NB4 (cell line): ENCODE results near the gene FTO.

ENCODE experiments used
- MYC ChIP-seq: IDR thresholded peaks from 2 replicates; pipeline ENCODE4 v1.6.1; 2011; ENCODE audit warnings: low read depth, low read length
- POLR2A ChIP-seq: IDR thresholded peaks from 2 replicates; pipeline ENCODE4 v1.6.1; 2011; ENCODE audit warnings: mild to moderate bottlenecking; ENCODE audit not compliant: insufficient read length; ENCODE audit errors: extremely low read depth
- TF ChIP-seq, protein P1 (sequence below): IDR thresholded peaks from one replicate; pipeline ENCODE4 v1.5.1; 2012; ENCODE audit warnings: low read depth, low read length

DNA sequence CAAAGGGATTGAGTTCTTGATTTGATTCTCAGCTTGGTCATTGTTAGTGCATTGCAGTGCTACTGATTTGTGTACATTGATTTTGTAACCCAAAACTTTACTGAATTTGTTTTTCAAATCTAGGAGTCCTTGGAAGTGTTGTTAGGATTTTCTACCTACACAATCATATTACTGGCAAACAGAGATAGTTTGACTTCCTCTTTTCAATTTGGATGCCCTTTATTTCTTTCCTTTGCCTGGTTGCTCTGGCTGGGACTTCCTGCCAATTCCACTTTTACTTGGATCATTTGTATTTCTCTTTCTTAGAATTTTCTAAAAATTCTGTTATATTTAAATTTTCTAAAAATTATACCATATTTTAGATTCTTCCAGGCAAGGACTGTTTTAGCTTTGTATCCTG is 151.1 kb downstream of the FTO start:
- TF ChIP-seq, protein P1, sequence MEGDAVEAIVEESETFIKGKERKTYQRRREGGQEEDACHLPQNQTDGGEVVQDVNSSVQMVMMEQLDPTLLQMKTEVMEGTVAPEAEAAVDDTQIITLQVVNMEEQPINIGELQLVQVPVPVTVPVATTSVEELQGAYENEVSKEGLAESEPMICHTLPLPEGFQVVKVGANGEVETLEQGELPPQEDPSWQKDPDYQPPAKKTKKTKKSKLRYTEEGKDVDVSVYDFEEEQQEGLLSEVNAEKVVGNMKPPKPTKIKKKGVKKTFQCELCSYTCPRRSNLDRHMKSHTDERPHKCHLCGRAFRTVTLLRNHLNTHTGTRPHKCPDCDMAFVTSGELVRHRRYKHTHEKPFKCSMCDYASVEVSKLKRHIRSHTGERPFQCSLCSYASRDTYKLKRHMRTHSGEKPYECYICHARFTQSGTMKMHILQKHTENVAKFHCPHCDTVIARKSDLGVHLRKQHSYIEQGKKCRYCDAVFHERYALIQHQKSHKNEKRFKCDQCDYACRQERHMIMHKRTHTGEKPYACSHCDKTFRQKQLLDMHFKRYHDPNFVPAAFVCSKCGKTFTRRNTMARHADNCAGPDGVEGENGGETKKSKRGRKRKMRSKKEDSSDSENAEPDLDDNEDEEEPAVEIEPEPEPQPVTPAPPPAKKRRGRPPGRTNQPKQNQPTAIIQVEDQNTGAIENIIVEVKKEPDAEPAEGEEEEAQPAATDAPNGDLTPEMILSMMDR: no peak
- TF ChIP-seq POLR2A (no peak), MYC (no peak)
